Activated CD4-positive, alpha-beta T cell treated with anti-CD3 and anti-CD28 coated beads, Interleukin-2, Interleukin-4, amounts not matched to agents 100 ng/mL and 50 ng/mL, durations not matched to agents 16 hours and 8 hours (primary cell): ENCODE data around the gene GALNT18.

Experiments
- DNase-seq: peaks from one replicate; pipeline ENCODE4 v3.0.0-alpha.2; 2020; ENCODE audit warnings: low spot score

GALNT18 gene

DNA sequence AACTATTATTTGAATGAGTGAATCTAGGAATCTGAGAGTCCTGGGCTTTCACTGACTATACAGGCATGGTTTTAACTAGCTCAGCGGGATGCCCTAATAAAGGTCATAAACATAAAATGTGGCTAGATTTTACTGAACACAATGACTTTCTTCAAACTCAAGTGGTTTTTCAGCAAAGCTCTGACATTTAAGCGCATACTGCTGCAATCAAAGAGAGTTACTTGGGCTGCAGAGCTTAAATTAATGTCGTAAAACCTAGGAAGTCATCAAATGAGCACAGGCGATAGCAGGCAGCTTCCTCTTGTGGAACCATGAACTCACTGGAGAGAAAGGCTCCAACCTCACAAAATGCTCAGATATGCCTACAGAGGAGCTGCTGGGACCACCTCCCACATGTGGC is 275.5 kb downstream of the GALNT18 start:
- DNase-seq: no peak

DNA sequence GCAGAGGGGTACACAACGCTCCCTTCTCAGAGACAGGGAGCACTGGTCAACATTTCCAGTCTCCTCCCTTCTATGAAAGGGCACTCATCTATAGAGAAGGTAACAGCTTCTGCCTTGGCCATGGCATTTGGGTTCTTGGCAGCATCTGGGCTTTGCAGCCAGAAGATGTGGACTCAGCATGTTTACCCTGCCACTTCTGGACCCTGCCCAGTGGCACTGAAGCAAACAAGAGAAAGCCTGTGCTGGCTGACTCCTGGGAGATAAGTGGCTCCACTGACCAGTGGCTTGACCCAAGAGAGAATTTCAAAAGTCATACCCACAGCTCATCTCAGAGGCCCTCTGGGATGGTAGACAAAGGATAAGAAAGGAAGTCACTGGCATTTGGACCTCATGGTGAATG is 276.7 kb downstream of the GALNT18 start:
- no peak for DNase-seq

DNA sequence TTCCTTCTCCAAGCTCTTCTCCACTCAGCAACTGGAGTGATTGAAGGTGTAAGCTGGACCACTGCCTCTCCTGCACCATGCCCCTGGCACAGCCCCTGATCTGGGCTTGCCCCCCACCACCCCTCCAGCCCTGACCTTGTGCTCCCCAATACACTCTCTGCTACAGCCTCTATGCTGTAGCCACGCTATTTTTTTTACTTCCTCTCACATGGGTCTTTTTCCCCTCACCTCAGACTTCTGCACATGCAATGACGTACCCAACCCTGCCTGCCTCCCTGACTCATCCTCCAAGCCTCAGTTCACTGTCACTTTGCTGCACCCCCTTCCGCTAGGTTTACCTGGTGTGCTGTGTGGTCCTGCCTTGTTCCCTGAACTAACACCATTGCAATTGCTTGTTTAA is 277.8 kb downstream of the GALNT18 start:
- peak; percentile 9 for DNase-seq

DNA sequence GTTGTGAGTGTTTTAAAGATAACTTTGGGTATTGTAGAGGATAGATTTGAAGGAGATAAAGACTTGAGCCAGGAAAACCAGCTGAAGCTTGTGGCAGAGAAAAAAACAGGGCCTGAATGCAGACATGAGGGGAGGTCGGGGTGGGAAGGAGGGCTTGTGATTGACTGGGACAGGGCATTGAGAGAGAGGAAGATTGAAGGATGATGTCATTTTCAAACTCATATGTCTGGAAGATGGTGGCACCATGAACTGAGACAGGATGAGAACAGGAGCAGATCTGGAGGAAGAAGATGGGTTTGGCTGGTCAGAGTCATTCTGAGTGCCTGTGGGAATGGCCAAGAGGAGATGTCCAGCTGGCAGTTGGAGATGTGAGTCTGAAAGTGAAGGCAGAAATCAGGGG is 283.5 kb downstream of the GALNT18 start:
- DNase-seq: no peak

DNA sequence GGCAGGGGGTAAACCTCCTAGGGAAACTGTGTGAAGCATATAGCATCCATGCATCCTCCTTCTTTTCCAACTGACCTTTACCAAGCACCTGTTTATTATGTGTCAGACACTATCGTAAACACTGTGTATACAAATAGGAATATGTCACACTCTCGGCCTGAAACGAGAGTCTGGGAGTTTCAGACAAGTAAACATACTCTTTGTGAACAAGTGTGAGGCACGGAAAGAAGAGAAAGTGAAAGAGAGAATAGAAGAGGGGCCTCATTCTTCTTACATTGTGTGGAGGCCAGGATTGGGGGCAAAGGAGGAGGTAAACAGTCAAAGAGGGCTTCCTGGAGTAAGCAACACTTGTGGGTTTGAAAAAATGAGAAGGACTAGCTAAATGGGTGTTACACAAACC is 285.1 kb downstream of the GALNT18 start:
- no peak for DNase-seq

DNA sequence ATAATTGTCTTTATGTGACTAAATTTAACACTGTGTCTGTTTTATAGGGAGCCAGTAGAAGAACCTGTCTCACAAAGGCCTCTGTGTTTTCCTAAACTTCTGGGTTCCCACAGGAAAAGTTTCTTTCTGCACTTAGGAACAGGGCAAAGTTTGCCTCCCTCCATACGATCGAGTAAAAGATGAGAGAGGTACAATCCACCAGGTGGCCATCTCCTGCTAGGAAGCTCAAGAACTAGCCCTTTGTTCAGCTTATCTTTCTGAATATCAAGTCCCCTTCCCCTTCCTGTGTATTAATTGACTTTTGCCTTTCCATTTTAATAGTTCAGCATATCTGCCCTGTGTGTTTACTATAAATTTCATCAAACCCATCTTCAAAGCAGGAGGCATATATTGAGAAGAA is 286.8 kb downstream of the GALNT18 start:
- no peak for DNase-seq

DNA sequence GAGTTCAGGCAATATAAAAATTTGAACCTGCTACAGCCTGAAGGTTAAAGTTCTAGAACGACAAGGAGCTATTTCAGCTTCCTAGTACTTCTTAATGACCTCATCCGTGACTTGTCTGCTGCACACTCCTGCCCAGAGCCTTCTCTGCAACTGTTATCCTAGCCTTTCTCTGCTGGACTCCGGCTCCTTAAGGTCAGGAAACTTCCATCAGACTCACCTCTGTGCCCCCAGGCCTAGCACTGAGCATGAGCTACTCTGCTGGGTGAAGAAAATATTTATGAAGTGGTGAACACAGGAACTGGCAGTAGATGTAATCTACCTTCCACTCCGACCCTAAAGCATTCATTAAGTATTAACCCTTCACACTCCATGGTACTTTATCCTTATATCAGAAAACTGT is 287.2 kb downstream of the GALNT18 start:
- no peak for DNase-seq

DNA sequence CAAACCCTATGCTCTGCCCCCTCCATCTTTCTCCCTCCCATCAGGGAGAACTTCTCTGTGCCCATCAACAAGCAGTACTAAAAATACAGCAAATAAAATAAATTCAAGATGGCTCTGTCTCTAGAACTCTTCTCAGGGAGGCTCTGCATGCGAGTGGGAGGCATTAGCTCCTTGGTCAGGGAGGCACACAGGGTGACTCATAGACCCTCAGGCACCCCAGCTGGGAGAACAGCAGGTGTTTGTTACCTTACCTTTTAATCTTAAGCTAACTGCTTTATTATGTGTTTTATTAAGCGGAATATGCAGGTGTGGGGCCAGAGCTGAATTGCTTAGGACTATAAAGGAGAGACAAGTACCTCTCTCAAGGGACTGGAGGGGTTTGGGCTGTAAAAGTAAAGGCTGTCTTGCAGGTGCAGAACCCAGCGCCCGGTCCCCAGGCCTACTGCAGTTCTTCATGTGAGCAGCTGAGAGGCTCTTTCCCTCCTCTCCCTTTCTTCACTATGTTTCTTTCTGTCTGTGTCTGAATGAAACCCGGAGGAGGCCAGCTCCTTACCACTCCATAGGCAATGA is 289.6 kb downstream of the GALNT18 start:
- DNase-seq: no peak

DNA sequence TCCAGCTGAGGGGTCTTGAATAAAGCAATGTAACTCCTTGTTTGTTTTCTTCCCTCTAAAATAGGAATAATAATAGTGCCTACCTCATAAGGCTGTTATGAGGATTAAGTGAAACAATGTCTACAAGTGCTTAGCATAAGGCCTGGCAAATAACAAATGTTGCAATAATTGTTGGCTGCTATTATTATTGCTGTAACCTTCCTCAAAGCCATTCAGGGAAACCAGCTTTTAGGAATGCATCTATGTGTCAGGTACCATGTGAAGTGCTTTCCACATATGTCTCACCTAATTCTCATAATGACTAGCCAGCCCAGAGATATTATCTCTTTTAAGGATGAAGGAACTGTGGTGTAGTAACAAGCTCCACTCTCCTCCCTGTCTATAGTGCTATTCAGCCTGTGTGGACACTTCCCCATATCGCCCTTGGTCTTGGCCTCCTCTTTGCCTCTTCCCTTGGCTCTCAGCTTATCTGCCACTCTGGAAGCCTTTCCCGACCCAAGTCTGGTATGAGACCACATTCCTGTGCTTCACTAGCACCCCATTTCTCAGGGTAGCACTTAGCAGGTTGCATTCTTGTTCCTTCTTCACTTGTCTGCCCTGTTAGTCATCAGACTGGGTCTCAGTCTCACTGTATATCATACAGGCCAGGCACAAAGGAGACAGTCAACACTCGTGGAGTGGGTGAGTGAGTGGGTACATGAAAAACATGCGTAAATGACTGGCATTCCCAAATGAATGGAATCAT is 292.6 kb downstream of the GALNT18 start:
- peak; percentile 14 for DNase-seq

DNA sequence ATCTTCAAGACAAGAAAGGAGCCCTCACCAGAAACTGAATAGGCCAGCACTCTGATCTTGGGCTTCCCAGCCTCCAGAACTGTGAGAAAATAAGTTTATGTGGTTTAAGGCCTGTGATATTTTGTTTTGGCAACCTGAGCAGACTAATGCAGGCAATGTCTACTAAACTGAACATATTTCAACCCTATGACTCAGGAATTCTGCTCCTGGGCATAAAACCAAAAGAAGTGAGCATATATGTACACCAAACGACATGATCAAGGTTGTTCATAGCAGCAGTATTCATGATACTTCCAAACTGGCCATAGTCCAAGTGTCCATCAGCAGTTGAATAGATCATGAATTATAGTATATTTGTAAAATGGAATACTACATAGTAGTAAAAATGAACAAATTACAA is 297.7 kb downstream of the GALNT18 start:
- DNase-seq: no peak

DNA sequence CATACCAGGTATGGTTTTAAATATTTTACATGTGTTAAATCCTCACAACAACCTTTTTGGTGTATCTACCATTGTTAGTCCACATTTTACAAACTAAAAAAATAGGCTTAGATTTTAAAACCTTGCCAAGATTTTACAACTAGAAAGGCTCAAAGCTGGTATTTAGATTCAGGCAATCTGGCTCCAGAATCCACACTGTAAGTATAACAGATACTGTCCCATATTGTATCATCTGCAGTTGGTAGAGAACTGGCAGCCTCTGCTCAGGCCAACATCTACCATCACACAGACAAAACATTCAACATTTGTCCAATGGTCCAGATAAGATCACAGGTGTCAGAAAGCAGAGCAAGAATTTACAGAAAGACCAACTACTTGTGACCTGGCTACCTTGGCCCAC is 299.7 kb downstream of the GALNT18 start:
- no peak for DNase-seq

DNA sequence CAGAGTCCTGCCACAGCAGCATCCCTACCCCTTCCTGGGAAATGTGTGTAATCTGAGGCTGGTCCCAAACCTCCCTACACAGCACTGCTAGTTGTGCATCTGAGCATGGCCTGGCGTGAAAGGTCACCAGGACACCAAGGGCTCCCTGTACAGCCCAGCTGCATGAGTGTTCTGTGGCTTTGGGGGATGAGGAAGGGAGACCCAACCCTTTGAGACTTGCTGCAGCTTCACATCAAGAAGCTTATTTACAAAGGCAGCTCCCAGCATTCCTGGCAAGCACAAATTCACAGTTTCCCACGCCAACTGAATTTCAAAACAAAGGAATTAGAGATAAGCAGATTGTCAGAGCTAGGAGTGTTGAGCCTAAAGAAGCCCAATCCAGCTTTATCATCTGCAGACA is 301.0 kb downstream of the GALNT18 start:
- DNase-seq: no peak

DNA sequence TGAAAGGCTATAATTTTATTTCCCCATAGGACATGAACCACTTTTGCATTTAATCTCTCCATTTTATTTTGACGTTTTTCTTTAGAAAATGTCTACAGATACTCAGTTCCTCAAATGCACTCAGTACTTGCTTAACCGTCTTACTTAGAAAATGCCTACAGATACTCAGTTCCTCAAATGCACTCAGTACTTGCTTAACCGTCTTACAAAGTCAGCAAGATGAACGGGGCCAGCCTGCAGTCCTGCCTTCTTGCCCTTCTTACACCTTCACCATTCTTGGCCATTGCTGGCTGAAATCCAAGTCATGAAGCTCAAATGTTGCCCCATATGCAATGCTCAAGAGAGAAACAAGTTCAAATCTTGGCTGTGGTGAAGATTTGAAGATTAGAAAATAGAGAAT is 302.8 kb downstream of the GALNT18 start:
- no peak for DNase-seq

DNA sequence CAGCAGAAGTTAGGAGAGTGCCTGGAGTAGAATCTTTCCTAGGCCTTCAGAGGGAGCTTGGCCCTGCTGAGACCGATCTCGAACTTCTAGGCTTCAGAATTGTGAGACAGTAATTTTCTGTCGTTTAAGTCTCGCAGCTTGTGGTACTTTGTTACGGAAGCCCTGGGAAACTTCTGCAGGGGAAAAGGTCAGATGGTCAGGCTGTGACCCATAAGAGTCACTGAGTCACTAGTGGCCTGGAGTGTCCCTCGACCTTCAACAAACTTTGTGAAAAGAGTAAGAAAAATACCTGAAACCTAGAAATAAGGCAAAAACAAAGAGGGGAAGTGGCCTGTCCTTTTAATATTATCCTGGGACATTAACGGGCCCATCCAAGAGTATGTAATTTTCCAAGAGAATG is 303.3 kb downstream of the GALNT18 start:
- DNase-seq: no peak

DNA sequence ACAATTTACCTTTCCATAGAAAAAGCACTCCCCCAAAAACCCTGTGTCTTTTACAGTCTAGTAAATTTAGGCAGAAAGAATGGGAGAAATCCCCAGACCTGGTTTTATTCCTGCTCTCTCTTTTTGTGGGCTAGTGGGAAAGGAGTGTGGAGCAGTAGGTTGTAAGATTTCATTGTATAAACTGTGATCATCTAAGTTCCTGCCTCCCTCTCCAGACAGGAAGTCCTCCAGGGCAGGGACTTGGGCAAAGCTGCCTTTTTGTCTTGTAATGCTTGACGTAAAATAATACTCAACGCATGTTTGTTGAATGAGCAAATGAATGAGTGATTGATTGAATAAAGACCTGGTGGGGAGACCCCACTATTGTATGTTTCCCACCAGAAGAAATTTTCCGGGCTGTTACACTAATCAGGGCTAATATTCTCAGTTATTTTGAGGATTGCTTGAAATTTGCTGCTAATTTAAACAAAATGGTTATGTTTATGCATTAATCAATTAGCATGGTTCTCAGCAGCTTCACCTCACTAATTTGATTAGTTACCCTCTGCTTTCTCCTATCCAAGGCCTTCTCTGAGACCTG is 305.1 kb downstream of the GALNT18 start:
- DNase-seq: no peak

DNA sequence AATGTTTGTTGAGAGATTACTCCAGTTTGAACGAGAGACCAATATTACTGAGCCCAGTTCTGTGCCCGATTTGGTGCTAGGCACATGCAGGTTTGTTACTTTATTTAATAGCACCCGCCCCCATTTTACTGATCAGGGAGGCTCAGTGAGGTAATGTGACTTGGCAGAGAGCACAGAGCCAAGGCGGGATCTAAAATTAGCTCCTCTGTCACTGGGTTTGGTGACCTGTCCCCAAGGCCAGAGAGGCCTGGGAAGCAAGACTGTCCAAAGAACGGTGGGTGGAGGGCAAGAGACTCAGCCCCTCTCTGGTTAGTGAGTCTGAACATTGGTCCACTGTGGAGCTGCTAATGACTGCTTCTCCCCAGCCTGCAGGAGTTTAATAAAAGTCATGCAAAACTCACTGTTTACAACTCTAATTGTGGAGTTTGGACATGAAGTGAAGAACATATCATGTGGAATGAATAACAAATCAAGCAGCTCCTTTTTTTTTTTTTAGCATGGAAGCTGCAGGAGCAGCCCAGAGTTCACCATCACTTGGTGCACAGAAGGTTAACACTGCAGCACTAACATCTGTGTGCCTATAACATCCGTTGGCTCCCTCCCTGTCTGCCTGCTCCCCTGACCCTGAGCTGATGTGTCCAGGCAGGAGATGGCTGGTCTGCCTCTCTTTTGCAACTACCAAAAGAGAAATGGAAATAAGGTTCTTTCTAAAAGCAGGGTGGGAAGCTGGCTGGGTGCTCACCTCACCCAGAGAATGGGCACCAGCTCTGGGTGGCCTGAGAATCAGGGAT is 307.7 kb downstream of the GALNT18 start:
- no peak for DNase-seq

DNA sequence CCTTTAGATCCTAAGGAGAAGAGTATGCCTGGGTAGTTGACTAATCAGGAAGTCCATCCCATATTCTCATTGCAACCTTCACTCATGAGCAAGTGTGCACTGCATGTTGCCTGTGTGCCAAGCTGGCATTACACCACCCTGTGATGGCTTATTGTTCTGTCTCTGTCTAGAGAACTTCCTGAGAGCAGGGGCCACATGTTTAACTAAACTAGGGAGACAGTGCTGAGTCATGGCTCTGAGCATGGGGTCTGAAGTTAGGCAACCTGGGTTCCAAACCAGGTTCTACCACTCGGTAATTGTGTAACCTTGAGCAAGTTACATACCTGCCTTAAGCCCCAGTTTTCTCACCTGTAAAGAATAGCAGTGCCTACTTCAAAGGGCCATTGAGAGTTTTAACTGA is 308.4 kb downstream of the GALNT18 start:
- no peak for DNase-seq

DNA sequence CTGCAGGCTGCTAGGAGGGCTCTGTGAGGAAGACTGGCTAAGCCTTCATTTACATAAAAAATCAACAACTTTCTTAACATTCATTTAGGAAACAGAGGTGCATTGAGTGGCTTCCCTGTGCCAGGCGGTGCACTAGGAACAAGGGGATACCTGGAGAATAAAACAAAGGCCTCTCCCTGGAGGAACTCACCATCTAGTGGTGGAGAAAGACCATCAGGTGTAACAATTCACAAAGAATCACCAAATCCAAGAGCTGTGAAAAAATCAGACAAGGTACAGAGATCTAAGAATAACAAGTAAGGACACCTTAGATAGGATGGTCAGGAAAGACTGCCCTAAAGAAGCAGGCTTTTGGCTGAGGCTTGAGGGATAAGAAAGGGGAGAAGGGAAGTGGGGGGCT is 309.1 kb downstream of the GALNT18 start:
- DNase-seq: no peak

DNA sequence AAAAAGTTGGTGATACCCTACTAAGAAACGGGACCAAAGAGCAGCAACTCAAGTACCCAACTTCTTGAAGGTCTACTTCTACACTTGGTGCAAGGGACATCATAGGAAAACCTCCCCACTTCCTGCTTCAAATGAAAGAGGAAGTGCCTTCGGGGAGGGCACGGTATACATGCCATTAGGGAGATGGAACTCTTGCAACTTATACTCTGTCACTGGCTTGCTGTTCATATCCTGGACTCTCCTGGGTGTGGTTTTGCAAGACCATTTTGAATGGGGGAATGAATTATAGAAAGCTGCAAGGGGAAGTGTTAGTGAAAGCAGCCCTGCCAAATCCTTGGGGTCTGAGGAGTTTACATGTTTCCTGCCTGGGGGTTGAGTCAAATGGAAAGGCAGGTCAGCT is 310.6 kb downstream of the GALNT18 start:
- DNase-seq: peak; percentile 2

DNA sequence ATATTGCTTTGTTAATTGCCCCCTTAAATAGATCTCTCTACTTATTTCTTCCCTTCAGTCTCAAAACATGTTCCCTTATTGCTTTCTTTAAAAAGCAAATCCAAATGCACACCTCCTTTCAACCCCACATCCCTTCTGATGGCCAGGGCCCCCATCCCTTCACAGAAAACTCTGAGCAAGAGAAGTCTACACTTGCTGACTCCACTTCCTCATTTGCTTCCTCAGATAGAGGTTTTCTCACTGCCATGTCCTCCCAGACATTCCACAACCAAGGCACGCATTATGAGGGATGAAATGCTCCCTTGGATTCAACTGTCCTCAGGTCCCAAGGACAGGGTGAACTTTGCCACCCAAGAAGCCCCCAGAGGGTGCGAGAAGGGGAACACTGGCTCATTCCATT is 311.9 kb downstream of the GALNT18 start:
- no peak for DNase-seq

DNA sequence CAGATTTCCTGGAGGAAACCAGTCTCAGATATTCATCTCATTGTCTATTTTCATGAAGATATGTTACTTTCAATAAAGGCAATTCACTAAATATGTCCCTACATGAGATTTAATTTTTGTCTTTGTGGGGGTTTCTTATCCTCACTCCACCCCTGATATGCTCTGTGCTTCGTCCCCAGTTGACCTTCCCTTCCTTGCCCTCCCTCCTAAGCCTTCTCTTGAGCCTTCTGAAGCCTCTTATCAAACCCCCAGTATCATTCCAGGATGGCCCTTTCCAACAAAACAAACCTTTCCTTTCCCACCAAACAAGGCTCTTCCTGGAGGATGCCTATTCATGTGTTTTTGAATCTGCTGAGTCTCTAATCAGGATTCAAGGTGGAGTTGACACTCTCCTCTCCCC is 313.6 kb downstream of the GALNT18 start:
- no peak for DNase-seq

DNA sequence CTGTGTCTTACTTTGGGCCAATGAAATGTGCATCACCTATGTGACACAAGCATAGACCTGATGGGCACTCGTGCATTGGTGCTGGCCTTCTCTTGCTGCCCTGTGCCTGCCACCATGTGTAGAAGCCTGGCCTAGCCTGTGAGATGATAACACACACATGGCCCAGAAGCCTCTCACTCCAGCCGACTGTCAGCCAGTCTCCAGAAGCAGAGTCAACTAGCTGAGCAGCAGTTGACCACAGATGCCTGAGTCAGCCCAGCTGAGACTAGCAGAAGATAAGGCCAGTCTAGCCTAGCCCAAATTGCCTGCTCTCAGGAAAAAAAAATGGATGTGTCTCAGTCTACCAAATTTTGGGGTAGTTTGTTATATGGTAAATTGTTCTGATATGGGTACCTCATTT is 314.9 kb downstream of the GALNT18 start:
- DNase-seq: no peak

DNA sequence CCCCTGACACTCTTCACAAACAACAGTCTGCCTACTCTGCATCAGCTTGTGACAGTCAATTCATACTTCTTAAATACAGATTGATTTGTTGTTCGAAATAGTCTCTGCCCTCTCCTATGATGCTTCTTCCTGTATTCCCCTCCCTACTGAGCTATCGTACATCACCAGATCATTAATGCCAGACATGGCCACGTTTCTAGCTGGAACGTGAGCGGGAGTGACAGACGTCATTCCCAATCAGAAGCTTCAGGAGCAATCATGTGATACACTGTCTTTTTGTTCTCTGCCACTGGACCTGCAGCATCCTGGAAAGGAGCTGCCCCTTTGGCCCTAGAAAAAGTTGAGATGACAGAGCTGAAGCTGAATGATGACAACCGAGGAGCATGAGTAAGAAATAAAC is 317.3 kb downstream of the GALNT18 start:
- DNase-seq: no peak
